Gastrocnemius medialis (tissue), 4 donors: ENCODE data around the gene APOD. TPM values are rescaled to one million over a fixed set of nuclear protein-coding genes. Genes with fewer than 3 reads are reported as not detected.

Experiments
- ATAC-seq, 2 donors: fragments of 150-250 bp; one replicate each; pipeline ENCODE4 v1.9.1; 2016
- DNase-seq, 2 donors: peaks; one replicate each; pipeline ENCODE4 v3.0.0-alpha.2; 2019
- H3K27ac ChIP-seq, 4 donors: fragments of 200-600 bp; sonication (generic); 1 replicate in 1 of 4; 2 replicates in 3 of 4; pipeline ENCODE4 v1.5.1; 2016 to 2018; ENCODE audit warnings: mild to moderate bottlenecking in 2 of 4, moderate library complexity in 1 of 4
- H3K27me3 ChIP-seq, 3 donors: fragments of 200-600 bp; sonication (generic) in 2 of 3; 1 replicate in 1 of 3; 2 replicates in 2 of 3; pipeline versions ENCODE4 v1.5.1 to v1.6.0; 2016 to 2019; ENCODE audit warnings: mild to moderate bottlenecking in 1 of 3, moderate library complexity in 1 of 3
- H3K36me3 ChIP-seq, 2 donors: fragments of 200-600 bp; sonication (generic) in 1 of 2; one replicate each; pipeline ENCODE4 v1.5.1; 2017 to 2018
- H3K4me1 ChIP-seq, 2 donors: fragments of 200-600 bp; sonication (generic) in 1 of 2; one replicate each; pipeline ENCODE4 v1.5.1; 2016 to 2017; ENCODE audit warnings: mild to moderate bottlenecking in 2 of 2
- H3K4me3 ChIP-seq, 4 donors: fragments of 200-600 bp; sonication (generic) in 3 of 4; 1 replicate in 1 of 4; 2 replicates in 3 of 4; pipeline ENCODE4 v1.5.1; 2016 to 2019; ENCODE audit warnings: mild to moderate bottlenecking in 2 of 4
- H3K9me3 ChIP-seq, 3 donors: fragments of 200-600 bp; sonication (generic) in 2 of 3; 1 replicate in 1 of 3; 2 replicates in 2 of 3; pipeline ENCODE4 v1.5.1; 2016 to 2019
- CTCF ChIP-seq, 5 experiments: fragments of 450-650 bp in 3 of 5; fragments of 200-600 bp in 2 of 5; sonication (generic) in 2 of 5; IDR thresholded peaks in 4 of 5; conservative IDR thresholded peaks in 1 of 5; 1 replicate in 4 of 5; 2 replicates in 1 of 5; pipeline ENCODE4 v1.5.1; 2016 to 2019; ENCODE audit warnings: antibody characterized with exemption in 5 of 5, mild to moderate bottlenecking in 3 of 5, moderate library complexity in 3 of 5
- POLR2A ChIP-seq, 2 donors: fragments of 450-650 bp; IDR thresholded peaks; one replicate each; pipeline ENCODE4 v1.6.1; 2017; ENCODE audit warnings: antibody characterized with exemption in 2 of 2, mild to moderate bottlenecking in 2 of 2, moderate library complexity in 2 of 2
- in situ Hi-C, 4 donors: fragments of 200-750 bp; cut with MboI; loops; one replicate each; pipeline versions ENCODE4 v1.15.0 to v1.8.0; 2017; ENCODE audit warnings: low sequenced_read_pairs in 4 of 4
- intact Hi-C: fragments of 100-400 bp; cut with DNase I; formaldehyde crosslinking; loops from one replicate; pipeline ENCODE4 v1.15.1; 2023; ENCODE audit warnings: low total_unique reads
- total RNA-seq, 4 donors: library from RNA; depleted of rRNA; stranded (reverse); fragments of >200 nt; gene quantifications; one replicate each; pipeline versions ENCODE4 v1.1.0 to v1.2.3, GENCODE V29; 2016

APOD gene
- total RNA-seq, 4 donors from 2014 or later, result 602 to 801 (median 626) TPM

DNA sequence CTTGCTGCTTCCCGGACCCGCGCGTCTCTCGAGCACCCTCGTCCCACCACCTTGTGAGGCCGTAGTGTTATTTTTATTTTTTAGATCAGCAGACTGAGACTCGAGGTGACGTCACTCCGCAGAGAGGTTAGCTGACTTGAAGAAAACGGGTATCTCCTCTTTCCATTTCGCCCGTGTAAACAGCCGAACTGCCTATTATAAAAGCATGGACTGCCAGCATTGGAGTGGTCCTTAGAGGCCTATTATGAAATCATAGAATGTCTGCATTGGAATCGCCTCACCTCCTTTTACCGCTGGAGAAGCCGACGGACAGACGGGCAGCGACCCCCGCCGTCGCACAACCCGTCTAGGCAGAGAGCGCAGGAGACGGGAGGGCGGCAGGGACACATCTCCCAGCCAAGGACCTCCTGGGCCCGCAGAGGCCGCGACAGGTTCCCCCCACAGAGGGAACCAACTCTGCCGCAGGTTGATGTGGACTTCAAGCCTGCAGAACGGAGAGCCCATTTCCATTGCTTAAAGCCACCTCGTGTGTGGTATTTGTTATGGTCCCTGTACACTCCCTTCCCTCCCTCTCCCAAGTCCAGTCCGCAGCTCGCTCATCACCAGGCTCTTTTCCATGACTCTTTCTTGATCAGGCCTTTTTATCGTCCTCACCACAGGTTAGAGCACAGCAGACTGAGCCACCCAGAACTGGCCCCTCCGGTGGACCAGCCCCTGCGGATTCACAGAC, 40.1 kb downstream of the APOD start:
- Histone ChIP-seq H3K4me3 (peak overlapping the region; percentile 85 to 99 (median 91)), H3K36me3 (no peaks in the 10 kb centered on the region), H3K27me3 (no peaks in the 10 kb centered on the region), H3K9me3 (no peaks in the 10 kb centered on the region), H3K27ac (peak overlapping the region; percentile 95 to 99 (median 98)), H3K4me1 (peaks cover 41 to 53% of the 10 kb centered on the region in 2 donors)
- TF ChIP-seq CTCF (IDR thresholded peaks at IDR 0.05 in 4 of 5, conservative IDR thresholded peaks at IDR 0.05 in 1 of 5) (no peak), POLR2A (IDR thresholded peaks at IDR 0.05) (no peak)
- ATAC-seq, result peak; percentile 16 to 22
- in situ Hi-C loops (loop anchor here in 2 of 4 donors (25.0 kb wide), 1 partner anchor 856 kb away; the partner anchor contains the start of gene FAM43A (in 2 of the 2)), intact Hi-C loops (loop anchor here (1.0 to 5.0 kb wide), 2 partner anchors 15 to 309 kb away; no protein-coding TSS in a partner anchor)
- no peak for DNase-seq

GRCh38 chr3:195542698-195543499, 40.8 kb downstream of the APOD start, which contains the start of gene PPP1R2:
PPP1R2 (minus strand) TSS chr3:195543325; CDS start chr3:195543025, 300 bp downstream.
- peak; percentile 78 to 80 for ATAC-seq
- peak within 1 kb of the TSS; percentile 95 to 99 (median 98) for H3K27ac ChIP-seq
- in situ Hi-C loops, result loop anchor here in 2 of 4 donors (25.0 kb wide), 1 partner anchor 856 kb away; the partner anchor contains the start of gene FAM43A (in 2 of the 2)
- peak within 1 kb of the TSS; percentile 85 to 99 (median 91) for H3K4me3 ChIP-seq
- H3K9me3 ChIP-seq, result no peaks in the 10 kb centered on the region
- peaks cover 44 to 61% of the 10 kb centered on the region in 2 donors for H3K4me1 ChIP-seq
- intact Hi-C loops, result loop anchor here (1.0 to 5.0 kb wide), 2 partner anchors 15 to 309 kb away; no protein-coding TSS in a partner anchor
- peak; percentile 88 to 92 for DNase-seq
- no peaks in the 10 kb centered on the region for H3K36me3 ChIP-seq
- TF ChIP-seq POLR2A (IDR thresholded peaks at IDR 0.05) (peak; percentile 98 to 99), CTCF (IDR thresholded peaks at IDR 0.05 in 4 of 5, conservative IDR thresholded peaks at IDR 0.05 in 1 of 5) (no peak)
- H3K27me3 ChIP-seq, result no peaks in the 10 kb centered on the region

DNA sequence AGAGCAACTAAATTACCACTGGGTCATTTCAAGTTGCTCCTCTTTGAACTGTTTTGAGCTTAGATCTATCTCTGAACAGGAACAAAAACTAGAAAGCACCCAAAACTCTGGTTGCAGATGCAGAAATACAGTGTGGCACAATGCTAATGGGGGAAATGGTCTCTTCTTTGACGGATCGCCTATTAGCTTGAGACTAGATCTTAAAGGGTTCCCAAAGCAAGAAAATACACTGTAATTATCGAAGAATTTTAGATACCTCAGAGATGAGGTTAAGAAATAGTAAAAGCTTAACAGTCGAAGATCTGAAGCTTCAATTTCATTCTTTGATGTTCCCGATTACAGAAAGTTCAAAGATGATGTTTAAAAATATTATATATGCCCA, 41.4 kb downstream of the APOD start:
- in situ Hi-C loops, result loop anchor here in 2 of 4 donors (25.0 kb wide), 1 partner anchor 855 kb away; the partner anchor contains the start of gene FAM43A (in 2 of the 2)
- H3K4me1 ChIP-seq, result peaks cover 47 to 66% of the 10 kb centered on the region in 2 donors
- H3K27ac ChIP-seq, result peak overlapping the region; percentile 95 to 99 (median 98)
- DNase-seq (no peak), ATAC-seq (no peak)
- peak overlapping the region; percentile 85 to 99 (median 91) for H3K4me3 ChIP-seq
- no peaks in the 10 kb centered on the region for H3K9me3 ChIP-seq
- no peaks in the 10 kb centered on the region for H3K27me3 ChIP-seq
- intact Hi-C loops, result loop anchor here (5.0 kb wide), 1 partner anchor 310 kb away; no protein-coding TSS in a partner anchor
- TF ChIP-seq POLR2A (IDR thresholded peaks at IDR 0.05) (no peak), CTCF (IDR thresholded peaks at IDR 0.05 in 4 of 5, conservative IDR thresholded peaks at IDR 0.05 in 1 of 5) (no peak)
- H3K36me3 ChIP-seq, result no peaks in the 10 kb centered on the region

GRCh38 chr3:195540511-195540910, 43.2 kb downstream of the APOD start:
- in situ Hi-C loops (loop anchor here in 2 of 4 donors (25.0 kb wide), 1 partner anchor 853 kb away; the partner anchor contains the start of gene FAM43A (in 2 of the 2)), intact Hi-C loops (loop anchor here (5.0 kb wide), 1 partner anchor 312 kb away; no protein-coding TSS in a partner anchor)
- Histone ChIP-seq H3K27ac (peak overlapping the region; percentile 95 to 99 (median 98)), H3K4me1 (peaks cover 58 to 62% of the 10 kb centered on the region in 2 donors), H3K9me3 (no peaks in the 10 kb centered on the region), H3K27me3 (no peaks in the 10 kb centered on the region), H3K4me3 (peak overlapping the region; percentile 85 to 99 (median 91)), H3K36me3 (no peaks in the 10 kb centered on the region)
- no peak for DNase-seq
- ATAC-seq, result no peak
- TF ChIP-seq CTCF (IDR thresholded peaks at IDR 0.05 in 4 of 5, conservative IDR thresholded peaks at IDR 0.05 in 1 of 5), result no peak
- TF ChIP-seq POLR2A (IDR thresholded peaks at IDR 0.05), result no peak
